Endodermal cell (in vitro differentiated cells): Measurements from ENCODE around the gene TECPR1. TPM values are rescaled to one million over a fixed set of nuclear protein-coding genes. Genes with fewer than 3 reads are reported as not detected.

Experiments
- DNase-seq: peaks from one replicate; pipeline ENCODE4 v3.0.0-alpha.2; 2017
- H3K27ac ChIP-seq: 2 replicates; pipeline ENCODE4 v1.5.1; 2013; ENCODE audit warnings: mild to moderate bottlenecking, low read depth, low read length, moderate library complexity
- H3K27me3 ChIP-seq: 2 replicates; pipeline ENCODE4 v1.6.1; 2013; ENCODE audit warnings: mild to moderate bottlenecking, low read length, moderate library complexity; ENCODE audit not compliant: insufficient read depth, control insufficient read depth, poor library complexity, severe bottlenecking
- H3K36me3 ChIP-seq: 2 replicates; pipeline ENCODE4 v1.7.0; 2013; ENCODE audit warnings: mild to moderate bottlenecking, low read length, moderate library complexity; ENCODE audit not compliant: control insufficient read depth, insufficient read depth
- H3K4me1 ChIP-seq: one replicate; pipeline ENCODE4 v1.7.0; 2013; ENCODE audit warnings: low read length; ENCODE audit not compliant: control insufficient read depth, insufficient read depth
- H3K4me3 ChIP-seq: 2 replicates; pipeline ENCODE4 v1.5.1; 2013; ENCODE audit warnings: mild to moderate bottlenecking, low read length, moderate library complexity
- H3K9ac ChIP-seq: 2 replicates; pipeline ENCODE4 v1.6.1; 2013; ENCODE audit warnings: mild to moderate bottlenecking, low read length, moderate library complexity; ENCODE audit not compliant: poor library complexity, severe bottlenecking; ENCODE audit errors: extremely low read depth
- H3K9me3 ChIP-seq: 2 replicates; pipeline ENCODE4 v1.6.1; 2013; ENCODE audit warnings: mild to moderate bottlenecking, low read length, moderate library complexity; ENCODE audit not compliant: control insufficient read depth
- H3K27ac Mint-ChIP-seq: 2 replicates; pipeline ENCODE4 v1.8.0; 2020; ENCODE audit warnings: mixed read lengths
- H3K27me3 Mint-ChIP-seq: 2 replicates; pipeline ENCODE4 v1.8.0; 2021; ENCODE audit warnings: mild to moderate bottlenecking, mixed read lengths; ENCODE audit not compliant: insufficient read depth
- H3K36me3 Mint-ChIP-seq: 2 replicates; pipeline ENCODE4 v1.8.0; 2020; ENCODE audit warnings: low read depth, mixed read lengths
- H3K4me1 Mint-ChIP-seq: 2 replicates; pipeline ENCODE4 v1.8.0; 2020; ENCODE audit warnings: mixed read lengths
- H3K4me3 Mint-ChIP-seq: 2 replicates; pipeline ENCODE4 v1.8.0; 2020; ENCODE audit warnings: mild to moderate bottlenecking, moderate library complexity, mixed read lengths
- H3K9me3 Mint-ChIP-seq: 2 replicates; pipeline ENCODE4 v1.8.0; 2020; ENCODE audit warnings: mild to moderate bottlenecking, mixed read lengths
- WGBS, 2 experiments: methylation state at CpG; one replicate each; pipeline versions ENCODE4 v1.1.5 to v1.1.7; 2013; ENCODE audit warnings: missing lambda C conversion rate in 2 of 2, mixed read lengths in 1 of 2; ENCODE audit not compliant: insufficient coverage in 1 of 2, insufficient read length in 1 of 2; 5-methylcytosine and 5-hydroxymethylcytosine counted together
- total RNA-seq, 2 donors: library from RNA; stranded (reverse); fragmentation: NEBNext Ultra II Directional in 1 of 2; extraction: Animal tissue kit (Norgen Biotek cat#: 25700) in 1 of 2; gene quantifications; 2 replicates in 1 of 2; 3 replicates in 1 of 2; pipeline ENCODE4 v1.2.1, GENCODE V29; 2021
- TF ChIP-seq, protein P1 (sequence below): fragments of 200-600 bp; sonication (generic); conservative IDR thresholded peaks from 2 replicates; pipeline ENCODE4 v1.5.0; 2021; ENCODE audit warnings: antibody characterized with exemption, mild to moderate bottlenecking

The TECPR1 gene
- total RNA-seq, 2 donors from 2014 or later = 27.2 to 32.0 TPM

DNA sequence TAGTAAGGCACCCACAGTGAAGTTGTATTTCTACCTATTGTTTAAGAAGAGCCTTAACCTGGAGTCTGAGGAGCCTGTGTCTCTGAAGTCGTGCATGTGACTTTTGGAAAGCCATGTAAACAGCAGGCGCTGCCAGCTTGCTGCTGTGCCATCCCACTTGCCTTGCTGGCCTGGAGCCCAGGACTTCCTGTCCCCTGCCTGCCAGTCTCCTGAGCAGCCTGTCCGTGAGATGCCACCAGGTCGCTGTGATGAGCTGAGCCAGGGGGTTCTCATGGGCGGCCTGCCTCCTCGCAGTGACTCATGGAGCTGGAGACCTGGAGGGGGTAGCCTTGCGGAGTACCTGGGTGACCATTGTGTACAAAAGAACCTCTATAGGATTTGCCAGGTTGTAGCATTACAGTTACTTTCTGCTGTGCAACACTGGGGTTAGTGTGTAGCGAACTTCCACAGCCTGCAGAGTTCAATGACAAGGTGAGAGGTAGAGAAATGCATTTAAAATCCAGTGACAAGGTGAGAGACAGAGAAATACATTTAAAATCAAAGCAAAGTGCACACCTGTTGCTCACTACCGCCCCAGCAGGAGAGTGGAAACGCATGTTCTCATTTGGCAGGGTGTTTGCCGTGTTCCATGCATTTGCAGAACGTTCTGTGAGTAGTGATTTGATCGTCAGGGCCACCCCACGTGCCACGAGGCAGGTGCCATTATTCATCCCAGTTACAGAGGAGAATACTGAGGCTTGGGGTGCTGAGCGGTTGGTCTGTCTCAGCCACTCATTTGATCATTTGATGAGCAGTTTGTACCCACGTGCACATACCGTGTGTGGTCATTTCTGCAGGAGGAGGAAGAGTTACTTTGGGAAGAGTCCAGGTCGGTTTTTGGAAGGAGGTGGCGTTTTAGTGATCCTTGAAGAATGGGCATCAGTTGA is 77.4 kb downstream of the TECPR1 start:
- H3K36me3 Mint-ChIP-seq = peaks cover 12% of the 10 kb centered on the region

DNA sequence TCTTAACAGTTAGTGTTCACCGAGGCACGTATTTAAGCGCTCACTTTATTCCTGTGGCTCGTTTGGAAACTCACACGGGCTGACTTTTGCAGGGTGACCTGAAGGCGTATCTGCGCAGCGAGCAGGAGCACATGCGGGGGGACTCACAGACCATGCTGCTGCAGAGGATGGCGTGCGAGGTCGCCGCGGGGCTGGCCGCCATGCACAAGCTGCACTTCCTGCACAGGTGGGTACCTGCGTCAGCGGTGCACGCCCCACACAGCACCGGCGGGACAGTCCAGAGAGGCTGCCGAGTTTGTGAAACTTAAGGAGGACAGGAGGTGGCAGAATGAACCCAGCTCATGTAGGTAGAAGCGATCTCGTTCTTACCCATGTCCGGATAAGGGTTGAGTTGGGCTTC is 80.6 kb downstream of the TECPR1 start:
- peaks cover 27% of the 10 kb centered on the region for H3K36me3 ChIP-seq
- no peaks in the 10 kb centered on the region for H3K9me3 Mint-ChIP-seq
- no peak for DNase-seq
- H3K4me3 ChIP-seq = no peak overlapping the region
- H3K27ac ChIP-seq = no peak overlapping the region
- no peak overlapping the region for H3K9ac ChIP-seq
- peaks cover 11% of the 10 kb centered on the region for H3K36me3 Mint-ChIP-seq
- no peak overlapping the region for H3K4me3 Mint-ChIP-seq
- WGBS, 2 experiments = 89 to 96% methylated on average over 16 to 24 of the region's 24 CpGs
- no peaks in the 10 kb centered on the region for H3K27me3 ChIP-seq
- H3K4me1 Mint-ChIP-seq = no peaks in the 10 kb centered on the region
- TF ChIP-seq, protein P1, sequence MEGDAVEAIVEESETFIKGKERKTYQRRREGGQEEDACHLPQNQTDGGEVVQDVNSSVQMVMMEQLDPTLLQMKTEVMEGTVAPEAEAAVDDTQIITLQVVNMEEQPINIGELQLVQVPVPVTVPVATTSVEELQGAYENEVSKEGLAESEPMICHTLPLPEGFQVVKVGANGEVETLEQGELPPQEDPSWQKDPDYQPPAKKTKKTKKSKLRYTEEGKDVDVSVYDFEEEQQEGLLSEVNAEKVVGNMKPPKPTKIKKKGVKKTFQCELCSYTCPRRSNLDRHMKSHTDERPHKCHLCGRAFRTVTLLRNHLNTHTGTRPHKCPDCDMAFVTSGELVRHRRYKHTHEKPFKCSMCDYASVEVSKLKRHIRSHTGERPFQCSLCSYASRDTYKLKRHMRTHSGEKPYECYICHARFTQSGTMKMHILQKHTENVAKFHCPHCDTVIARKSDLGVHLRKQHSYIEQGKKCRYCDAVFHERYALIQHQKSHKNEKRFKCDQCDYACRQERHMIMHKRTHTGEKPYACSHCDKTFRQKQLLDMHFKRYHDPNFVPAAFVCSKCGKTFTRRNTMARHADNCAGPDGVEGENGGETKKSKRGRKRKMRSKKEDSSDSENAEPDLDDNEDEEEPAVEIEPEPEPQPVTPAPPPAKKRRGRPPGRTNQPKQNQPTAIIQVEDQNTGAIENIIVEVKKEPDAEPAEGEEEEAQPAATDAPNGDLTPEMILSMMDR = no peak
- peak overlapping the region; percentile 44 for H3K27ac Mint-ChIP-seq
- H3K27me3 Mint-ChIP-seq = no peaks in the 10 kb centered on the region
- H3K4me1 ChIP-seq = no peaks in the 10 kb centered on the region
- no peaks in the 10 kb centered on the region for H3K9me3 ChIP-seq

More for the DNA sequence above, 77.4 kb downstream of the TECPR1 start:
- H3K27ac Mint-ChIP-seq = no peak overlapping the region
- H3K9me3 Mint-ChIP-seq = no peaks in the 10 kb centered on the region
- Histone ChIP-seq H3K36me3 (peaks cover 28% of the 10 kb centered on the region), H3K9ac (no peak overlapping the region), H3K27me3 (no peaks in the 10 kb centered on the region), H3K9me3 (no peaks in the 10 kb centered on the region), H3K27ac (no peak overlapping the region), H3K4me1 (no peaks in the 10 kb centered on the region), H3K4me3 (no peak overlapping the region)
- DNase-seq = no peak
- no peak overlapping the region for H3K4me3 Mint-ChIP-seq
- WGBS, 2 experiments = 93 to 95% methylated on average over 17 to 20 of the region's 20 CpGs
- H3K27me3 Mint-ChIP-seq = no peaks in the 10 kb centered on the region
- peaks cover 7% of the 10 kb centered on the region for H3K4me1 Mint-ChIP-seq
- TF ChIP-seq, protein P1 = peak; percentile 16

DNA sequence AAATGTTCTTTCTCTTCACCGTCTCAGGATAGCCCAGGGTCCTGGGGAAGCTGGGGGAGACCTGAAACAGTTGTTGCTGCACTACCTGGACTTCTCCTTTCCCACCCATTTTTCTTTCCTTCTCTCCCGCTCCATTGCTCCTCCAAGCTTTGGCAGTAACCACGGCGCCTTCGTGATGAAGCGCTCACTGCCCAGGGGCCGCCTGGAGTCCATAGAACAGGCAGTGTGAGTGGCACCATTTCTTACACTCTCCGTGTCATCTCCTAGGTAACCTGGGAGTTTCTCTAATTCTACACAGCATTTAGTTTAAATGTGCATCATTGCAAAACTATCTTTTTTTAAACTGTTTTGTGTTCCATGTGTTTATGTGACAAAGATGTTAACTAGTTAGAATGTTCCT is 81.1 kb downstream of the TECPR1 start:
- no peak for DNase-seq
- H3K9ac ChIP-seq = no peak overlapping the region
- Mint-ChIP-seq H3K27ac (peak overlapping the region; percentile 61), H3K9me3 (no peaks in the 10 kb centered on the region), H3K4me1 (no peaks in the 10 kb centered on the region), H3K27me3 (no peaks in the 10 kb centered on the region), H3K4me3 (no peak overlapping the region), H3K36me3 (peaks cover 11% of the 10 kb centered on the region)
- no peaks in the 10 kb centered on the region for H3K4me1 ChIP-seq
- WGBS, 2 experiments = 89 to 93% methylated on average over 7 to 8 of the region's 8 CpGs
- TF ChIP-seq, protein P1 = no peak
- no peak overlapping the region for H3K27ac ChIP-seq
- H3K27me3 ChIP-seq = no peaks in the 10 kb centered on the region
- no peaks in the 10 kb centered on the region for H3K9me3 ChIP-seq
- H3K36me3 ChIP-seq = peaks cover 25% of the 10 kb centered on the region
- H3K4me3 ChIP-seq = no peak overlapping the region
